Smooth muscle cell of the brain vasculature (primary cell): ENCODE data around the gene CASZ1.

Experiments
- DNase-seq: peaks from one replicate; pipeline ENCODE4 v3.0.0-alpha.2; 2012; ENCODE audit warnings: low read depth, low spot score

Gene CASZ1

DNA sequence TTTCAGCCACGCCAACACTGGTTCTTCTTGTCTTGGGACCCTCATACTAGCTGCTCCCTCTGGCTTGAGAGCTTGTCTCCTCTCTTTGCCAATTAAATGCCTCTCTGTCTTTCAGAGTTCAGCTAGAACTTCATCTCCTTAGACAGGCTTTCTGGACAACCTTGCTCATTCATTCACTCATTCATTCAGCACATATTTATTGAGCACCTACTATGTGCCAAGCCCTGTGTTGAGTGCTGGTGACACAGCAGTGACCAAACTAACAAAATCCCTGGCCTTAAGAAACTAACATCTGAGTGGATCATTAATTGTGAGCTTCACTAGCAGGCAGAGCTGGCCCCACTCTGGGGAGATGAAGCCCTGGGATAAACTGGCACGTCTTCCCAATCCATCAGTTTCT is 24.9 kb upstream of the CASZ1 start:
- no peak for DNase-seq

DNA sequence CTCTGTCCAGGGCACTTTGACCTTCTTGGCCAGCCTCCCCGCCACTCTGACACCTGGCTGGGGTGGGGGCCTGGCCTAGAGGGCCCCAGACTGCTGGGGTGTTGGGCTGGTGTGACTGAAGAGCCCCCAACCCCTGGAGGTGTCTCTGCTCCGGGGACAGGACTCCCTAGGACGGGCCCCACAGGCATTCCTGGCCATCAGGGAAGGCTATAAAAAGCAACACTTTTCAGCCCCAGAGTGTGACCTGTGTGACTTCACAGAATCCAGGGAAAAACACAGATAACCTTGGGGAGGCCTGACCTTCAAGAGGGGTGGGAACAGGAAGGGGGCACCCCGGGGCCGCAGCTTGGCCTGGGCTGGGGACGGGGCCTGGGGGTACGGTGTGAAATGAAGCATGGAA is 24.0 kb upstream of the CASZ1 start:
- no peak for DNase-seq

DNA sequence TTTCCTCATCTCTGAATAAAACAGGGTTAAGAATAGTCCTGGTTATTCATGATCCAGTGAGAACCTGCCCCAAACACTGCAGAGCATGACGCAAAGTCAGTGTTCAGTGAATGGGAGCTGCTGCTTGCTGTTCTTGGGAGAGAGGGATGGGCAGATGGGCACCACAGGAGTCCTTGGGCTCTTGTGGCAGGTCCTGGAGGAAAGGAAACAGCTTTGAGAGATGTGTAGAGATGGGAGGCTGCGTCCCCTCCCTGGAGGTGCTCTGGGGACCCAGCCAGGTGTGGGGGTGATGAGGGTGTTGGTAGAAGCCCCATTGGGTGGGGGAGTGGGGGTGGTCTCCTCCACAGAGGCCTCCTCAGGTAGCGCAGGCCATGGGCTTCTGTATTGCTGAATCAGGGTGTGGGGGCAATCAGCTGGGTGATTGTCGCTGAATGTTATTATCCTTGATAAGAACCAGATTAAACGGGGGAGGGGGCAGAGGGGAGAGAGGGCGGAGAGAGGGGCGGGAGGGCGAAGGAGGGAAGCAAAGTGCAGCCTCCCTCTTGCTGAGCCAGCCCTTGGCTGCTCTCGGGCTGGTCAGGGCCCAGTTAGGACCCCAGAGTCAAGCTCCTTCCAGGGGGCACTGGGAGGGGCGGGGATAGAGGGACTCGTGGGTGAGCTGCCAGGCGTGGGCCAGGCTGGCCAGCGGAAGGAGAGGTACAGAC is 22.9 kb upstream of the CASZ1 start:
- no peak for DNase-seq

DNA sequence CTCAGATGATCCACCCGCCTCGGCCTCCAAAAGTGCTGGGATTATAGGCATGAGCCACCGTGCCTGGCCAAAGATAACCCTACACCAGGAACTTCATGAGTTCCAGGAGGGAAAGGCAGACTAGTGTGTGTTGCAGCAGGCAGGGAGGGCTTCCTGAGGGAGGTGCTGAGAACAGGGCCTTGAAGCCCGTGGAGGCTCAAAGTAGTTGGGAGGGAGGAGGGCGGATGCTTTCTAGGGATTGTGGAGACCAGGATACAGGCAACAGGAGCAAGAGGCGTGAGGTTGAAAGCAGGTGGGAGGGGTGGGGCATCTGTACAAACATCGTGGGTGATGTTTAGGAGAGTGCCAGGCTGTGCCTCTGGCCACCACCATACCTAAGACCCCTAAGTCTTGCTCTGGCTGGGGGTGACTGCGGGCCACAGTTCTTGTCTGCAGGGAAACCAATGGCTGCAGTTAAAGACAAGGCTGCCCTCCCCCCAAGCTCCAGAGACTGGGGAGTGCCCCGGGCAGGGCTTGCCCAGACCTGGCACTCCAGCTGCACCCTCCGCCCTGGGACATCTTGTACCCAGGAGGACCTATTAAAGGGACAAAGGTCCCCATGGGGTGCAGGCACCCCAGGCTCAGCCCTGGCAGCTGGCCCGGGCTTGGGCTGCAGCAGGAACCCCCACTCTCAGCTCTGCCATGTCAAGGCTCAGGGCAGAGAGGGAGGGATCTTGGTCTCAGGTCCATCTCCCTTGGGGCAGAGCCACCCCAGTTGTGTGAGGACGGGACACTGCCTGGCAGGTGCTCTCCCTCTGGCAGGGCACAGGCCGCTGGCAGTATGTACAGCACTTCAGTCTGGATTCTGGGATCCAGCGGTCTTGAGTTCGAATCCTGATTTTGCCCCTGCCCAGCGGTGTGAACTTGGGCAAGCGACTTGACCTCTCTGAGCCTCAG is 22.1 kb upstream of the CASZ1 start:
- no peak for DNase-seq

DNA sequence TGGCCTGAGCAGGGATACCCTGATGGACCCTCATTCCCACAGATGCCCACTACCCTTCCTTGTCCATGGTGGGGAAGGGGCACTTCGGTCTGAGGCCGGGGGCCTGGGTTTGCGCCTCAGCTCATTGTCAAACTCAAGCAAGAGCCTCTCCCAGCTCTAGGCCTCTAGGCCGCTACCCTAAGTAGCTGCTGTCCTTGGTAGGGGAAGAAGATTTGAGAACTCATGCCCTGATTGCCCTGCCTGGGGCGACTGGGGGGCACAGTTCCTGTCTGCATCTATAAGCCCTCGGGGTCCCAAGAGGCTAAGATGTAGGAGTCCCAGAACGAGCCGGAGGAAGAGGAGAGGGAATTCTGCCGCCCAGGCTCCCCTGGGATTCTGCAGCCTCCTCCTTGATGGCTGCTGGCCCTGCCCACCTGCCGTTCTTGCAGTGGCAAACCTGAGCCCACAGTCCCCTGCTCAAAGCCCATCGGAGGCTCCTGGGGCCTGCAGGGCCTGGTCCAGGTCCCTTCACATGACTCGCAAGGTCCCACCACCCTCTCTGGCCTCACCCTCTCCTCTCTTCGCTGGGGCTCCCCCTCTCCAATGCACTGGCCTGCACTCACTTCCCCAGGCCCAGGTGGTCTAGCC is 20.4 kb upstream of the CASZ1 start:
- DNase-seq: no peak

DNA sequence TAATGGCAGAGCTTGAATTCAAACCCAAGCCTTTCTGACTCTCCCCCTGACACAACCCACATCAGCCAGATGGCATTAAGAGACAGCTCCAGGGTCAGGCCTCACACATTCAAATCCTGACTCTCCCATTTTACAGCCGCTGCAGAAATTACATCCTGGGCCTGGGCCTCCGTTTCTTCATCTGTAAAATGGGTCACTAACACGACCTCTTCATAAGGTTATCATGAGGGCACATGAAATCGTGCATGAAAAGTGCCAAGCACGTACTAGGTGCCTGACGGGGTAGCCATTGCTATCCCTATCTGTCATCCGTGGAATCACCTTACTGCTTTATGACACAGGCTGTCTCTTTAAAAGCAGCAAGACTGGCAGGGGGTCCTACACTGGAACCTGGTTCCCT is 19.8 kb upstream of the CASZ1 start:
- no peak for DNase-seq

DNA sequence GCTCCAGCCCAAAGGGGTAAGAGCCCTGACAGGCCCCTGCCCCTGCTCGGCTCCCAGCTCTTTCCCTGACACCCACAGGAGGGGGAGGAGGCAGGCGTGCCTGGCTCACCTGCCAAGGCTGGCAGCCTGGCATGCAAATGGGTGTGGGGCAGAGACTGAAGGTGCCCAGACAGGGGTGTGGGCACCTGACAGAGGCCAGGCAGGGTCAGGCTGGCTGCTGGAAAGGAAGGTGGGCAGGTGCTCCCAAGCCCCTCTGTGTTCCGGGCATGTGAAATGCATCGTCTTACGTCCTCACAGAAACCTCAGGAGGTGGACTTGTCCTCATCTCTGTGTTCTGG is 19.4 kb upstream of the CASZ1 start:
- no peak for DNase-seq

DNA sequence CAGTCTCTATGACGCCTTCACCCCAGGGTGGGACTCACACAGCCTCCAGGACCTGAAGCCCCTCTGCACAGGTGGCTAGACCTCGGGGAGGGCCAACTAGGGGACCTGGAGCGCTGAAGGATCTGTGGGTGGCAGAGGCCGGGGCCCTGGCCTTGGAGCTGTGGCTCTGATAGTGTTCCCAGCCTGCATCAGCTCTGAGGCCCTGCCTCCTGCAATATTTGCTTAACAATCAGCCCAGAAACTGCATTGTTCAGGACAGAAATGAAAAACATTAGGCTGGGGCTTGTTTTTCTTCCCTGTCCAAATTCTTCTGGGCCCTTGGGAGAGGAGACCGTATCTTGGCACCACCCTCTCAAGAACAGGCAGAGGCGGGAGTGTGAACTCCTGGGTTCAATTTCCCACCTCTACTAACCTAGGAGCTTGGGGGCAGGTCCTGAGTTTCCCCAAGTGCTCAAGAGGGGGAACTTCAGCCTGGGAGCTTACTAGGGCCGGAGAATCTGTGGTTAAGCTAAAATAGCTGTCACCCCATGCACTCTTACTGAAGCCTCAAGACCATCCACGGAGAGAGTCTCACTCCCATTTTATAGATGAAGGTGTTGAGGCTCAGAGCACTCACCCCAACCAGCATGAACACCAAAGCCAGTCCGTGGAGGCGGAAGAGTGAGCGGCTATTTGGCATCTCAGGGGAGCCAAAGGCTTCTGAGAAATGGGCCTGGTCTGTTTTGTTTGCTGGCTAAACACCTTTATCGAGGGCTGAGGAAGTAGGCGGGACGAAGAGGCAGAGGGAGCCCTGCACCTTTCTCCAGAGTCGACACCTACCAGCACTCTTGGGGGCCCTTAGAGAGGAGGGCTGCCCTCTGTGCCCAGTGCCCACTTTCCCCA is 18.8 kb upstream of the CASZ1 start:
- DNase-seq: no peak

DNA sequence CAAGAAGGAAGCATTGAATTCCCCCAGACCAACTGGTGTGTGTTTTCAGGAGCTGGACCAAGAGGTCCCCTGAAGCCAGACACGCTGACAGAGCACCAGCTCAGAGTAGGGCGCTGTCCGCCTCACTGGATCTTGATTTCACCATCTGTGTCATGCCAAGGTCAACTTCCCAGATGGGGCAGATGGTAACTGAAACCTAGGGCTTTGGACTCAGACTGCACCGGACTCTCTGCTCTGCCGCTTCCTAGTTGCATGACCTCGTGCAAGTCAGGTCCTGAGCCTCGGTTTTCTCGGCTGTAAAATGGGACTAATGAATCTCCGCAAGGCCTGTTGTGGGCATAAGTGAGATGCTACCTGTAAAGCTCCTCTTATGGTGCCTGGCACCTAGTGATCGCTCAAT is 17.9 kb upstream of the CASZ1 start:
- no peak for DNase-seq

DNA sequence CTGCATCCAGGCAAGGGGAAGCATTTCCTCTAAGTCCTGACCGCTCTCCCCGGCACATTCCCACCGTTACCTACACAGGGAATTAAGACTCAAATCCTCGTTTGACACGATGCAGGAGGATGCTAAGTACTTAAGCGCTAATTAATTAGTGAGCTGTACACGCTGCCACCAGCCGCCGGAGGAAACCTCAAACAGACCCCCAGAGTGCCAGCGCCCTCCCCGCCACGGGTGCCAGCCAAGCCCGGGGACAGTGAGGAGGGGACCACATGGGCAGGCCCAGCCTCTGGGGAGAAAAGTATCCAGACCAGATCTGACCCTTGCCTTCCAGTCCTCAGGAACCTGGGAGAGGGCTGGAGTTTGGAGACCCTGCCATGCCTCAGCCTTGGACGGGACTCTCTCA is 17.4 kb upstream of the CASZ1 start:
- no peak for DNase-seq

DNA sequence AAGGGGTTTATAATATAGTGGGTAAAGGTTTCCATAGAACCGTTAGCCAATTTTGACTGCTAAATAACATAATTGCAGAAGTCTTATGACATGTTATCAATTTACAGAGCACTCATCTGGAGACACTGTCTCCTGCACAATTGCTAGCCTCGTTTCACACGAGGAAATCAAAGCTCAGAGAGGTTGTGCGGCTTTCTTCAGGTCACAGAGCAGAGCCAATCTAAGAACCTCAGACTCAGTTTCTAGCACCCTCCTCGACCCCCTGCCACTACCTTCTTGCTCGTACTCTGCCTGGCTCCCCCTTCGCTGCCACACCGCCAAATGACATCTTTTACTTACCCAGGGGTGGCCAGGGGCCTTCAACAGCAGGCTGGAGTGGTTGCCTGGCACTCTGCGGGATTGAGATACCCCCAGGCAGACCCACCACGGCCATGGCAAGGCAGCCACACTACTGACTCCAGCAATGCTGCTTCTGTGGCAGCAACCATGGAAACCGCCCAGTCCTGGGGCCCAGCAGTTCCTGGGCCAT is 16.0 kb upstream of the CASZ1 start:
- DNase-seq: no peak

DNA sequence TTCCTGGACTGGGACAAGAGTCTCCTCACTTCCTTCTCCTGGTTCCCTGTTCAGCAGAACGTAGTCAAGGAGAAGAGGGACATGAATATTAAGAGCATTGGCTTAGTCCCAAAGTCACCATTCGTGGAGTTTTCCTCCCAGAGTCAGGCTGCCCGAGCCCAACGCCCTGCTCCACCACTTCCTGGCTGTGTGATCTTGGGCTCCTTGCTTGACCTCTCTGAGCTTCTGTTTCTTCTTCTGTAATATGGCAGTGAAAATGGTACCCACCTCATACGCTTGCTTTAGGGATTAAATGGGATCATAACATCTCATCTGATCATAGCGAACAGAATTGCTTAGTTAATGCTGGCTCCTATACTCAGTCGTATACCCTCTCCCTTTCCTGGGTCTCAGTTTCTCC is 12.0 kb upstream of the CASZ1 start:
- DNase-seq: no peak

DNA sequence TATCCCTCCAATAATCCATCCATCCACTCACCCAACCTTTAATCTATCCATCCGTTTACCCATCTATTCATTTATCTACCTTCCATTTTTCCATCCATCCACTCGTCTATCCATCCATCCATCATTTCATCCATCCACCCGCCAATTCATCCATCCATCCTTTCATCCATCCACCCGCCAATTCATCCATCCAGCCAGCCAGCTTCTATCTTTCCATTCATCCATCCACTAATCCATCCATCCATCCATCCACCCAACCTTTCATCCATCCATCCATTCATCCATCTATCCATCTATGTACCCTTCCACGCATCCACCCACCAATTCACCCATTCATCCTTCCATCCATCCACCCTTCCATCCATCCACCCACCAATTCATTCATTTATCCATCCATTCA is 10.5 kb upstream of the CASZ1 start:
- no peak for DNase-seq

DNA sequence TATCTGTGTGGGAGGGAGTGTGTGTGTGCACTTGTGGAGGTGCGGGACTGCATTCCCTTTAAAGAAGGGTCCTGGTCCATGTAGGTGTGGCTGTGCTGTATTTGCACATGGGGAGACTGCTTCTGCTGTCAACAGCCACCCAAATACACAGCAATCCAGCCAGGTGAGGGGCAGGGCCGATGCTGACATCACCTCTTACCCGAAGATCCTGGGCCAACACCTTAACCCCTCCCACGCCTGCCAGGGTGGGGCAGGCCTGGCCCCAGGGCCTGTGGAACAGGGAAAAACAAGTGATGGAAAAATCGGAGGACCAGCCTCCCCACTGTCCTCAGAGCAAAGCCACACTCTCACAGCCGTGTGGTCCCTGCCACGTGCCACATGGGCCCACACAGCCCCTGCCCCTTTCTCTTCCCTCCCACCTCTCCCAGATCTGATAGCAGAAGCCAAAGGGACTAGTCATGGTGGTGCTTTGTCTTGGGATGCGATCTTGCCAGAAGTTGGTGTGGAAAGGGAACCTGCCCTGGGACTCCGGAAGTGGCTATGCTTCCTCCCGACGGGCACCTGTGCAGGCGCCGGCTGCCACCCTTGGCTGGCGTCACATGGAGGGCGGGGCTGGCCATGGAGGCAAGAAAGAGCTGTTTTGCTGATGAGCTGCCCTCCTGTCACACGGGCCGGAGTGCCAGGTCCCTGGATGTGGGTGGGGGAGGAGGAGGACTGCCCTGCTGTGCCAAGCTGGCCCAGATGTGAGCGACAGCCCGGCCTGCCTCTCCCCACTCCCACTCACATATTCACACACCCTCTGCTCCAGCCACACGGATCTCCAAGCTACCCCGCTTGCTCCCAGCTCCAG is 7.8 kb upstream of the CASZ1 start:
- no peak for DNase-seq

DNA sequence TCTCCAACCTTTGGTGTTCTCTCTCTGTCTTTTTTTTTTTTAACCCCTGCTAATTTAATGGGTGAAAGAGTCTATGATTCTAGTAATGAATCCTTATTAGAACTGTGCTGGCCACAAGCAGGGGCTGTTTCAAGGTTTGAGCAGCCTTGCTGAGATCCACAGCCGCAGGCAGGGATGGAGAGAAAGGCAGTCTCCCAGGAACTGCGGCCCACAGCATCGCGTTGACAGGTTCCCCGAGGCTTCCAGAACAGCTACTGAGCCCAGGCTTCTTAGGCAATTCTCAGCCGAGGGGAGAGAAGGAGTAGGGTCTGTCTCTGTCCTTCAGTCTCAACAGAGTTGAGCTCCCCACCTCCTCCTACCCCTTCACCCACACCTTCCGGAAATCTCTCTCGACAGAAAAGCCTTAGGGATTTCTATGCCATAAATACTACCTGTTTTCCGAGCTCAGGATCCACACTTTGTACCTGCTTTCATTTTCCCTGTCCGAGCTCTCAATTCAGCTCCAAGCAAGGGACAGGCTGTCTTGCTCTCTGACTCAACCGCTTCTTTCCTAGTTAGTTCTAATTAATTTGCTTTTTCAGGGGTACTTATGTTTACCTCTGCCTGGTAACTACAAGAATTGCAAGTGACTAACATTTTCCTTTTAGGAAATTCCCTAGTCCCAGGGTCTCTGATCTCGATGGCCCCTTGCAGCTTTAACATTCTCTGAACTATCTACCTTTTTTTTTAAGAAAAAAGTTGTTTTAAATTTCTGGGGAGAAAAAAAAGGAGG is 6.7 kb upstream of the CASZ1 start:
- no peak for DNase-seq

DNA sequence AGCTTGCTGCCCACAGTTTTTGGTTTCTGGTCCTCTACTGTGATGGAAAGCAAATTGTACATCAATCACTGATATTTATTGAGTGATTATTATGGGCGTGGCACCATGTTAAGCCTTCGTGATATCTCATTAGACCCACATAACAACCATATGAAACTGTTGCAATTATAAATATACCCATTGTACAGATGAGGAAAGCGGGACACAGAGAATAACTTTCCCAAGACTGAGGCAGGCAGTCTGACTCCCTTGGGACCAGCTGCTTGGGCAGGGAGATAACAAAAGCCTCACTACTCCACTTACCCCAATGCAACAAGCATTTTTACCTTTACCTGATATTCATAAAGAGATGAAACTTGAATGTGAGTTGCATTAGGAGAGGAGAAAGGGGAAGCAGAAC is 4.3 kb upstream of the CASZ1 start:
- no peak for DNase-seq

DNA sequence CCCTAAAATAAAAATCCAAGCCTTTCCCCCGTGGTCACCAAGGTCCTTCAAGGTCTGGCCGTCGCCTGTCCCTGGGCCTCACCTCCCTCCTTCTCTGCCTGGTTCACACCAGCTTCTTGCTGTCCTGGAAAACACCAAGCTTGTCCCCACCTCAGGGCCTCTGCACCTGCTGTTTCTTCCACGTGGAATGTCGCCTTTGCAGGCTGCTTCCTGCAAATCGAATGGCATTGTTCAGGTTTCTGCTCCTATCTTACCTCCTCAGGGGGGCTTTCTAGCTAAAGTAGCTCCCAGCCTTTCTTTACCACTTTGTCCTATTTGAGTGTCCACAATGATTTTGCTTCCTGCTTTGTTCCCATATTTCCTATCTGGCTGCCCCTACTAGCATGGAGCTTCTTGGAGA is 3.3 kb upstream of the CASZ1 start:
- no peak for DNase-seq

DNA sequence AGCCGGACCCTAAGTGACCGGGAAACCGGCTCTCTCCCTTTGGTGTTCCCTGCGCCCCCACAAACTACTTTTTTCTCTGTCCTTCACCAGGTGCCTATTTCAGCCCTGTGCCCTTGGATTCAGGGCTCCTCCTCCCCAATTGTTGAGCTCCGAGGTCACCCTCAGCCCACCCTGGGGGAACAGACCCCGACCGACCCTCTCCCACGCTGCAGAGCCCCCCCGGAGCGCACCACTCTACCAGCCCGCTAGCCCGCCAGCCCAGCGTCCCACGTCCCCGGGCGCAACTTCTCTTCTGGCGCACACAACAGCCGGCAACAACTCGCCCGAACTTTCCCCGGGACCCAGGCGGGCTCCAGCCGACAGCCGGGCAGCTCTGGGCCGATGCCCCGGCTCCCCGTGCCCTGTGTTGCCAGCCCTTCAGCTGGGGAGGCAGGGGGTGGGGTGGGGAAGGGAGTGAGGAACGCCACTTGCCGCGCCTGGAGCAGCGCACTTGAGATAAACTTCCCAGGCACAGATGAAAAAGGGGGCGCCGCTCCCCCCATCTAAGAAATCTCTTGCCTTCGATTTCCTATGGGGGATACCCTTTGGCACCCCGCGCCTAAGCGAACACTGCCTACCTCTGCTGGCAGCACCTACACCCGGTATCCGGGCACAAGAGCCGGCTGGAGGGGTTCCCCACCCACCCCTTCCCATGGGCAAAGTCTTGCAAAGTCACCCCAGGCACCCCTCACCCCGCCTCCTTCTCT is 997 bp downstream of the CASZ1 start:
- no peak for DNase-seq

DNA sequence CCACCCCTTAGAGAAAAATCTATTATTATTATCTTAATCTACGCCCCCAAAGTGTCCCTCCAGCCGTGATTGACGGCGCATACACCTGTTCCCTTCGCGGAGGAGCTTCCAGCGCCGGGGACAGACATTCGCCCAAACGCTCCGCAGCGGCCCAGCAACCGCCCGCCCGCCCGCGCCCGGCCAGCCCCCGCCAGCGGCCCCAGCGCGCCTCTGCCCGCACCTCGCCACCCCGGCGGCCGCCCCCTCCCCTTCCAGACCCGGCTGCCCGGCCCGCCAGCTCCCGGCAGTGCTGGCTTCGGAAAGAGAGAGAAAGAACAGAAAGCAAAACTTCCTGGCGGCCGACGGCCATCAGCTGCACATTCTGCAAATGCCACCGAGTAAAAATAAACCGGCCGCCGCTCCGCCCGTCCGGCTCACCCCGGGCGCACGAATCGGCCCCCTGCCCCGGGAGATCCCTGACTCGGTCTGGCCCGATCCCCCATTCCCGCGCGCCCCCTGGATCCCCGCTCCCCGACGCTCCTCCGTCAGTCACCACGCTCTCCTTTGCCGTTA is 1.6 kb downstream of the CASZ1 start:
- DNase-seq: no peak
